ENCODE results near the gene SDK1.

SDK1 gene

DNA sequence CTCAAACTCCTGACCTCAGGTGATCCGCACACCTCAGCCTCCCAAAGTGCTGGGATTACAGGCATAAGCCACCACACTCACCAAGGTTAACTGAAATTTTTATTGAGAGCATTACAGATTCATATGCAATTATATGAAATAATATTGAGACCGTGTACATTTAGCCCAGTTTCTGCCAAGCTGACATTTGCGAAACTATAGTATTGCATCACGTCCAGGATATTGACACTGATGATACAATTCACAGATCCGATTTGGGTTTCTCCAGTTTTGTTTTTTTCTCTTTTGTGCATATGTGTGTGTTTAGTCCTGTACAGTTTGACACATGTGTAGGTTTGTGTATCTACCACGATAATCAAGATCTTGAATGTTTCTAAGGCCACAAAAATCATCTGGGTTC, 753.1 kb downstream of the SDK1 start:
- Histone ChIP-seq H3K36me3 (ENCODE audit: control insufficient read depth, low read length) (no peaks in the 10 kb centered on the region), H3K79me2 (ENCODE audit: control insufficient read depth, low read length) (no peaks in the 10 kb centered on the region), H3K4me2 (ENCODE audit: low read length) (no peak overlapping the region), H3K27me3 (ENCODE audit: control insufficient read depth, low read length) (no peaks in the 10 kb centered on the region), H3K4me1 (ENCODE audit: control insufficient read depth, low read length) (no peaks in the 10 kb centered on the region), H3K27ac (ENCODE audit: low read depth, low read length) (no peak overlapping the region), H3F3A (ENCODE audit: control insufficient read depth, insufficient read depth) (no peaks in the 10 kb centered on the region), H3K9me3 (ENCODE audit: control insufficient read depth, insufficient read depth, low read length) (peaks cover 3% of the 10 kb centered on the region; the same call in 1 of the 2 replicates), H3K4me3 (ENCODE audit: low read length) (no peak overlapping the region), H4K20me1 (ENCODE audit: control insufficient read depth, insufficient read depth, low read depth, low read length) (no peaks in the 10 kb centered on the region), H3K9me2 (replicated peaks; ENCODE audit: control insufficient read depth, low read length) (no peaks in the 10 kb centered on the region; the same call in 1 of the 2 replicates)
- TF ChIP-seq, protein P1, sequence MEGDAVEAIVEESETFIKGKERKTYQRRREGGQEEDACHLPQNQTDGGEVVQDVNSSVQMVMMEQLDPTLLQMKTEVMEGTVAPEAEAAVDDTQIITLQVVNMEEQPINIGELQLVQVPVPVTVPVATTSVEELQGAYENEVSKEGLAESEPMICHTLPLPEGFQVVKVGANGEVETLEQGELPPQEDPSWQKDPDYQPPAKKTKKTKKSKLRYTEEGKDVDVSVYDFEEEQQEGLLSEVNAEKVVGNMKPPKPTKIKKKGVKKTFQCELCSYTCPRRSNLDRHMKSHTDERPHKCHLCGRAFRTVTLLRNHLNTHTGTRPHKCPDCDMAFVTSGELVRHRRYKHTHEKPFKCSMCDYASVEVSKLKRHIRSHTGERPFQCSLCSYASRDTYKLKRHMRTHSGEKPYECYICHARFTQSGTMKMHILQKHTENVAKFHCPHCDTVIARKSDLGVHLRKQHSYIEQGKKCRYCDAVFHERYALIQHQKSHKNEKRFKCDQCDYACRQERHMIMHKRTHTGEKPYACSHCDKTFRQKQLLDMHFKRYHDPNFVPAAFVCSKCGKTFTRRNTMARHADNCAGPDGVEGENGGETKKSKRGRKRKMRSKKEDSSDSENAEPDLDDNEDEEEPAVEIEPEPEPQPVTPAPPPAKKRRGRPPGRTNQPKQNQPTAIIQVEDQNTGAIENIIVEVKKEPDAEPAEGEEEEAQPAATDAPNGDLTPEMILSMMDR (IDR thresholded peaks at IDR 0.05; ENCODE audit: low read depth, low read length, poor library complexity, severe bottlenecking), result no peak
- no peak for TF ChIP-seq EZH2phosphoT487 (IDR thresholded peaks at IDR 0.05; ENCODE audit: borderline replicate concordance, low read length)

DNA sequence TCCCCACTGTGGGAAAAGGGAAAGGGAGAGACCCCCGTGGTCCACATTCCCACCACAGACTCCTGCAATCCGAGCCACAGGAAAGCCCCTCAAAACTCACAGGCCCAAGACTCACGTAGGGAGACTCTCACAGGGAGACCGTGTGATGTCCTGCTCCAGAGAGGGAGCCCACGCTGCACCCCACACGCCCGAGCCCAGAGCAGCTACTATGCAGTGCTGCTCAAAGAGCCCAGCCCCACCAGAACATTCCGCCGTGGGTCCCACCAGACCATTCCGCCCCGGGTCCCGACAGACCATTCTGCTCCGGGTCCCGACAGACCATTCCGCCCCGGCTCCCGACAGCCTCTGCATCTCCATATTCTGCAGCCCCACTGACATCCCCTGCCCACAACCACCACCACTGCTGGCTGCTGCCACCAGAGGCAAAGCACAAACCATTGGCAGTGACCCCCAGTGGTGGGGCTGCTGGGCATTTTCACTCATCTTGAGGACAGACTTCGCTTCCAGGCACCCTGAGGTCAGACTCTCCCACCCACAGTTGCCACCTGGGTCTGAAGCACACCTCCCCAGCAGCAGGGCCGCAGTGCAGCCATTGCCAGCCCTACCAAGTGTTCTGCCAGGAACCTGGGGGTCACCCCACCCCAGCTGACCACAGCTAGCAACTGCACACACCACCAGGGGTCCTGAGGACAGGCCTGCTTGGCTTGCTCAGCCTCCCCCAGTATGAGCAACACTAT, 755.7 kb downstream of the SDK1 start:
- H4K20me1 ChIP-seq (ENCODE audit: control insufficient read depth, insufficient read depth, low read depth, low read length), result no peaks in the 10 kb centered on the region
- no peak overlapping the region for H3K4me2 ChIP-seq (ENCODE audit: low read length)
- H3K36me3 ChIP-seq (ENCODE audit: control insufficient read depth, low read length), result no peaks in the 10 kb centered on the region
- no peaks in the 10 kb centered on the region for H3F3A ChIP-seq (ENCODE audit: control insufficient read depth, insufficient read depth)
- H3K4me1 ChIP-seq (ENCODE audit: control insufficient read depth, low read length), result no peaks in the 10 kb centered on the region
- TF ChIP-seq, protein P1 (IDR thresholded peaks at IDR 0.05; ENCODE audit: low read depth, low read length, poor library complexity, severe bottlenecking), result no peak
- TF ChIP-seq EZH2phosphoT487 (IDR thresholded peaks at IDR 0.05; ENCODE audit: borderline replicate concordance, low read length), result no peak
- H3K9me3 ChIP-seq (ENCODE audit: control insufficient read depth, insufficient read depth, low read length), result peaks cover 3% of the 10 kb centered on the region; the same call in 1 of the 2 replicates
- no peak overlapping the region for H3K27ac ChIP-seq (ENCODE audit: low read depth, low read length)
- no peaks in the 10 kb centered on the region for H3K79me2 ChIP-seq (ENCODE audit: control insufficient read depth, low read length)
- no peaks in the 10 kb centered on the region; the same call in 1 of the 2 replicates for H3K9me2 ChIP-seq (replicated peaks; ENCODE audit: control insufficient read depth, low read length)
- H3K4me3 ChIP-seq (ENCODE audit: low read length), result no peak overlapping the region
- H3K27me3 ChIP-seq (ENCODE audit: control insufficient read depth, low read length), result no peaks in the 10 kb centered on the region

DNA sequence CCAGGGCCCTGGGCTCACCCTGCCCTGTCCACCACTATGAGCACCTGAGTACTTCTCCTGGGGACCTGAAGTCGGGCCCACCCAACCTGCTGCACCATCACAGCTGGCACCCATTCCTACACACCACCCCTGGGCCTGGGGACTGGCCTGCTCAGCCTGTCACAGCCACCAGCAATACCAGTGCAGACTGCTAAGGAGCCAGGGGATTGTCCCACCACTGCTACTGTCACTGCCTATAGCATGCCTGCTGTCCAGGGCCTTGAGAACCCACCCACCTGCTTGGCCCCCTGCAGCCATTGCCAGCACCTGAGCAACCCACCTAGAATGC, 756.2 kb downstream of the SDK1 start:
- H3K4me1 ChIP-seq (ENCODE audit: control insufficient read depth, low read length), result no peaks in the 10 kb centered on the region
- no peak for TF ChIP-seq EZH2phosphoT487 (IDR thresholded peaks at IDR 0.05; ENCODE audit: borderline replicate concordance, low read length)
- TF ChIP-seq, protein P1 (IDR thresholded peaks at IDR 0.05; ENCODE audit: low read depth, low read length, poor library complexity, severe bottlenecking), result no peak

More for the DNA sequence above, 756.2 kb downstream of the SDK1 start:
- Histone ChIP-seq H3K27ac (ENCODE audit: low read depth, low read length) (no peak overlapping the region), H3K79me2 (ENCODE audit: control insufficient read depth, low read length) (no peaks in the 10 kb centered on the region), H3K9me3 (ENCODE audit: control insufficient read depth, insufficient read depth, low read length) (peaks cover 3% of the 10 kb centered on the region; the same call in 1 of the 2 replicates), H3F3A (ENCODE audit: control insufficient read depth, insufficient read depth) (no peaks in the 10 kb centered on the region), H3K27me3 (ENCODE audit: control insufficient read depth, low read length) (no peaks in the 10 kb centered on the region), H3K4me3 (ENCODE audit: low read length) (no peak overlapping the region), H3K4me2 (ENCODE audit: low read length) (no peak overlapping the region), H3K36me3 (ENCODE audit: control insufficient read depth, low read length) (no peaks in the 10 kb centered on the region), H3K9me2 (replicated peaks; ENCODE audit: control insufficient read depth, low read length) (no peaks in the 10 kb centered on the region; the same call in 1 of the 2 replicates), H4K20me1 (ENCODE audit: control insufficient read depth, insufficient read depth, low read depth, low read length) (no peaks in the 10 kb centered on the region)

Data from DOHH2 (cell line).